Measurements from ENCODE around the gene TXNDC11. TPM values are rescaled to one million over a fixed set of nuclear protein-coding genes. Genes with fewer than 3 reads are reported as not detected.

TXNDC11 gene
- total RNA-seq, 1 donor from 2014 or later, result 99.2 TPM

DNA sequence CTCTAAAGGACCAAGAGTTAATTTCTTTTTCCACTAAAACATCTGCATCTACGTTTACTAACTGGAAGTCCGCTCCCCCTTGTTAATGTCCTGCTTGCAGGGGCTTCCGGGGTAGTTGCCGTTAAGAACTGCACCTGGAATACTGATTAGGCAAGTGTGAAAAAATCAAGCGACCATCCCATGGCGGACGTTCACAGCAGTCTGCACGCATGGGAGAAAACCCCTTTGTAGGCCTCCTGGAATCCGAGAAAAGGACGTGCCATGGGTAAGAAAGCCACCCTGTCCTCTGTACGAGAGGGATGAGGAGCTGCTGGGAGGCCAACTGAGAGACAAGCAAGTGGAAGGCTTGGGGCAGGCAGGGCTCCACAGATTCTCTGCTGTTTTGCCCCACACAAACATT is 59.5 kb downstream of the TXNDC11 start:
- Histone ChIP-seq H3K27me3 (no peaks in the 10 kb centered on the region), H3K4me1 (peaks cover 17% of the 10 kb centered on the region), H3K27ac (no peak overlapping the region), H3K36me3 (peaks cover 96% of the 10 kb centered on the region), H3K4me3 (no peak overlapping the region), H3K9me3 (no peaks in the 10 kb centered on the region)
- ATAC-seq (no peak), DNase-seq (no peak)
- TF ChIP-seq, protein P1, sequence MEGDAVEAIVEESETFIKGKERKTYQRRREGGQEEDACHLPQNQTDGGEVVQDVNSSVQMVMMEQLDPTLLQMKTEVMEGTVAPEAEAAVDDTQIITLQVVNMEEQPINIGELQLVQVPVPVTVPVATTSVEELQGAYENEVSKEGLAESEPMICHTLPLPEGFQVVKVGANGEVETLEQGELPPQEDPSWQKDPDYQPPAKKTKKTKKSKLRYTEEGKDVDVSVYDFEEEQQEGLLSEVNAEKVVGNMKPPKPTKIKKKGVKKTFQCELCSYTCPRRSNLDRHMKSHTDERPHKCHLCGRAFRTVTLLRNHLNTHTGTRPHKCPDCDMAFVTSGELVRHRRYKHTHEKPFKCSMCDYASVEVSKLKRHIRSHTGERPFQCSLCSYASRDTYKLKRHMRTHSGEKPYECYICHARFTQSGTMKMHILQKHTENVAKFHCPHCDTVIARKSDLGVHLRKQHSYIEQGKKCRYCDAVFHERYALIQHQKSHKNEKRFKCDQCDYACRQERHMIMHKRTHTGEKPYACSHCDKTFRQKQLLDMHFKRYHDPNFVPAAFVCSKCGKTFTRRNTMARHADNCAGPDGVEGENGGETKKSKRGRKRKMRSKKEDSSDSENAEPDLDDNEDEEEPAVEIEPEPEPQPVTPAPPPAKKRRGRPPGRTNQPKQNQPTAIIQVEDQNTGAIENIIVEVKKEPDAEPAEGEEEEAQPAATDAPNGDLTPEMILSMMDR (IDR thresholded peaks at IDR 0.05), result no peak
- intact Hi-C loops (cut with DNase I), result no loop called here

DNA sequence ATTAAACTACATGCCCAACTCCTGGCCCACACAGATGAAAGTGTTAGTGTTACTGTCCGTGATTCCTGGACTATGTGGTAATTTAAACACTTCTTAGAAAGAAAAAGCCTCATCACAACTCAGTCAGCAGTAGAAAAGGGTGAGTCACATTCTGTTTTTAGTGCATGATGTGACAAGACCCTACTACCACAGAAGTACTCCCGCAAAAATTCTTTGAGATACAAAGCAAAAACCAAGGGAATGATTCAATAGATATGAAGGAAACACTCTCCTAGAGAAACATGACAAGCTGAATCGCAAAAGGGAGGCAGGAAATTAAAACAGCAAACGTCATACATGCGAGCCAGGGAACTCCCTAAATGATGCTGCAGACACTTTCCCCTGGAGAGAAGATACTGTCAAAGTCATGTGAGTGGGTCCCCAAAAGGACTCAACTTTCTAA is 60.0 kb downstream of the TXNDC11 start:
- no peak overlapping the region for H3K4me3 ChIP-seq
- no peak overlapping the region for H3K27ac ChIP-seq
- peaks cover 22% of the 10 kb centered on the region for H3K4me1 ChIP-seq
- no peaks in the 10 kb centered on the region for H3K27me3 ChIP-seq
- DNase-seq (no peak), ATAC-seq (no peak)
- intact Hi-C loops (cut with DNase I), result no loop called here
- TF ChIP-seq, protein P1 (IDR thresholded peaks at IDR 0.05), result no peak
- no peaks in the 10 kb centered on the region for H3K9me3 ChIP-seq
- H3K36me3 ChIP-seq, result peaks cover 96% of the 10 kb centered on the region

DNA sequence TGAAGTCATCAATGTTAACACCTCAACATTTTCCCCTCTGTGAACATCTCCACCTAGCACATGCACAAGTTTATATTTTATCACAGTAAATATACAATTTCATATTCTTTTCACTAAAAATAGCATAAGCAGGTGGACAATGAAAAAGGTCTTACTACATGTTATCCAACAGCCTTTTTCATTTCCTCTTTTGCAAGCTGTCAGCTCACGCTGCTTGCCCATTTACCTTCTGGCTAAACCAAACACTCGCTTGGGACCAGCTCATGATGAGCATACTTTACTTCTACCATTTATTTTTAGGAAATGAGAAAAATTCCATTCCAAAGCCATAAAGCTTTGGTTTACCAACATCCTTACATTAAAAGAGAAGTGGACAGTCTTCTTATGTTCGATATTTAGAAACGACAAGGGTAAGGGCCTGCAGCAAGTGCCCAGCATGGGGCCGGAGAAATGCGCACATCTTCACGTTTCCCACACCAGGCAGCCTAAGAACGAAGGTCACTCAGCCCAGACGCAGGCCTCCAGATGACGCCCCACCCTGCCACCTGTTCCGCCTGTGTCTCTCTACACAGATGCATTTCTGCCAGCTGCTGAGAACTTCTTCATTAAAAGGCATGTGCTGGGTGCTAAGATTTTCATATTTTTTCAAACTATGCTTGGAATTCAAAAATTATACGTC is 60.5 kb downstream of the TXNDC11 start:
- Histone ChIP-seq H3K9me3 (no peaks in the 10 kb centered on the region), H3K4me3 (no peak overlapping the region), H3K36me3 (peaks cover 96% of the 10 kb centered on the region), H3K27ac (no peak overlapping the region), H3K27me3 (no peaks in the 10 kb centered on the region), H3K4me1 (peaks cover 24% of the 10 kb centered on the region)
- DNase-seq, result peak; percentile 37
- intact Hi-C loops (cut with DNase I), result no loop called here
- ATAC-seq, result no peak
- TF ChIP-seq, protein P1 (IDR thresholded peaks at IDR 0.05), result no peak

DNA sequence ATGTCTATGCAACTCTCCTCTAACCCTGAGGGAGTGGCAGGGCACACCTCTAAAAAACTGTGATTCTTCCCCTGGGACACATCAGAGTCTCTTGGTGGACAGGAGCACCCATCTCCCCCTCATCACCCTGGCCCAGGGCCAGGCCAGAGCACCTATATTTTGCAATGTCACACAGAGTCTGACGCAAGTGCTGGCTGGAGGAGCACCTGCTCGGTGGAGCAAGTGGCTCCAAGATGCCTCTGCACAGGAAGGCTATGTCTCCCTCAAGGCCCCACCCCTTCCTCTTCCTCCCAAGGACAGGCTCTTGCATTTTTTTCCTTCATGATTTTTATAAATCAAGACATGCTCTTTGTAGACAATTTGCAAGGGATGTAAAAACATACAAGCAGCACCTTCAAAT is 61.1 kb downstream of the TXNDC11 start:
- intact Hi-C loops (cut with DNase I), result no loop called here
- peak; percentile 70 for ATAC-seq
- TF ChIP-seq, protein P1 (IDR thresholded peaks at IDR 0.05), result no peak

DNA sequence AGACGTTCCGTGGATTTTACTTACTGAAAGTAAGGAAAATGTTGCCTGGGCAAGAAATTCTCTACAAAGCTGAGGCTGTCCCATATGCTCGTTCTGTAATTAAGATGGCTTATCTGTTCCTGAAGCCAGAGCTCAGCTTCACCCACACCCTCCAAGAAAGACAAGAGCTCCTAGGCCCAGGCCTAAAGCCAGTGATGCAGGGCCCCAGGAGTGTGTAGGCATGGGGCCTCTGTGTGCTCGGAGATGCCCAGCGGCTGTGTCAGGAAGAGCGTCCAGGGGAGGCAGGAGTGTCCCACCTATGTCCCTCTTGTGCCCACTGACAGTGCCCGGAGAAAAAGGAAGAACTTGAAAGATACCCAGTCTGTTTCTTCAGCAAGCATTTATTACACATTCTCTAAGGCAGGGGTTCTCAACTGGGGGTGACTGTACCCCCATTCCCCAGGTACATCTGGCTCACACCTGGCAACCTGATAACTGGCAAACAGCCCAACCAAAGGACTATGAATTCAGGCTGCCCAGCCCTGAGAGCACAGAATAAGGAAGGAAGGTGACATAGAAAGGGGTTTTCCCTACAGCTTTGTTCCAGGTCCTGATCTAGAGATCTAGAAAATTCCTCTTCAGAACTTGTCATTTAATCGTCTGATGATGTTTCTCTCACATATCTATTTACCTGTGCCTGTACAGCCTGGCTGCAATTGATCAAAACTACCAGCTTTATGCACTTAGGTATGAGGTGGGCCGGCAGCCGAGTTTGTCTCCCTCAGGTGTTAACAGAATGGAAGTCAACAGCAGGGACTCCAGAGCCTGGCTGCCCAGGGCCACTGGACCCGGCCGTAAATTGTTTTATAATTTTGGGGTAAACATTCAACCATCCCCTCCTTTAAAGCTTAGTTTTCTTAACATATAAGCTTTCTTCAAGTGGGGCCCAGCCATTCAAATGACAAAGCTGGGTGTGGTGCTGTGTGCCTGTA is 62.4 kb downstream of the TXNDC11 start:
- H3K27me3 ChIP-seq, result no peaks in the 10 kb centered on the region
- intact Hi-C loops (cut with DNase I), result no loop called here
- no peak overlapping the region for H3K4me3 ChIP-seq
- peaks cover 24% of the 10 kb centered on the region for H3K4me1 ChIP-seq
- H3K27ac ChIP-seq, result no peak overlapping the region
- ATAC-seq, result no peak
- H3K36me3 ChIP-seq, result peaks cover 91% of the 10 kb centered on the region
- peak; percentile 27 for DNase-seq
- H3K9me3 ChIP-seq, result no peaks in the 10 kb centered on the region
- TF ChIP-seq, protein P1 (IDR thresholded peaks at IDR 0.05), result no peak

More for the DNA sequence above, 61.1 kb downstream of the TXNDC11 start:
- Histone ChIP-seq H3K4me3 (no peak overlapping the region), H3K4me1 (peaks cover 24% of the 10 kb centered on the region), H3K36me3 (peaks cover 96% of the 10 kb centered on the region), H3K27me3 (no peaks in the 10 kb centered on the region), H3K9me3 (no peaks in the 10 kb centered on the region), H3K27ac (peak overlapping the region; percentile 28)
- DNase-seq, result peak; percentile 69

Data from upper lobe of right lung (tissue), 1 donor.